ENCODE measurements around the gene ZSCAN22. TPM values are rescaled to one million over a fixed set of nuclear protein-coding genes. Genes with fewer than 3 reads are reported as not detected.

Gene ZSCAN22
- total and polyA plus RNA-seq, 2 experiments from 2014 or later = 2.0 to 2.2 TPM

GRCh38 chr19:58326501-58326913 is 287 bp upstream of the ZSCAN22 start:
- no peak overlapping the region for H2AFZ ChIP-seq
- no peaks in the 10 kb centered on the region for H4K20me1 ChIP-seq (ENCODE audit: insufficient read depth, poor library complexity, severe bottlenecking)
- peak overlapping the region; percentile 14 for H3K27ac ChIP-seq
- H3K4me1 ChIP-seq (ENCODE audit: insufficient read depth) = peaks cover 12% of the 10 kb centered on the region
- H3K9me2 ChIP-seq (replicated peaks; ENCODE audit: insufficient read depth) = no peaks in the 10 kb centered on the region
- TF ChIP-seq EZH2 (IDR thresholded peaks at IDR 0.05; ENCODE audit: borderline replicate concordance) = no peak
- no peak for TF ChIP-seq CTCF (IDR thresholded peaks at IDR 0.05; ENCODE audit: poor library complexity)
- TF ChIP-seq EZH2phosphoT487 (IDR thresholded peaks at IDR 0.05; ENCODE audit: low read depth, severe bottlenecking, unreplicated experiment) = no peak
- no peaks in the 10 kb centered on the region for H3K9me3 ChIP-seq (ENCODE audit: low read depth)
- no peak for DNase-seq (ENCODE audit: low spot score)
- no peaks in the 10 kb centered on the region for H3K27me3 ChIP-seq
- H3K79me2 ChIP-seq = peaks cover 56% of the 10 kb centered on the region
- no peaks in the 10 kb centered on the region for H3K36me3 ChIP-seq (replicated peaks; ENCODE audit: insufficient read depth, low read depth)
- peak overlapping the region; percentile 21 for H3K4me3 ChIP-seq
- 13% methylated on average over 9 of the region's 9 CpGs for WGBS (ENCODE audit: low lambda C conversion rate, missing lambda C conversion rate)
- peak overlapping the region; percentile 81 for H3K4me2 ChIP-seq

- no peak for DNase-seq (ENCODE audit: low spot score)
- Histone ChIP-seq H3K36me3 (replicated peaks; ENCODE audit: insufficient read depth, low read depth) (no peaks in the 10 kb centered on the region), H3K4me2 (no peak overlapping the region), H4K20me1 (ENCODE audit: insufficient read depth, poor library complexity, severe bottlenecking) (no peaks in the 10 kb centered on the region), H3K9me3 (ENCODE audit: low read depth) (no peaks in the 10 kb centered on the region), H3K9me2 (replicated peaks; ENCODE audit: insufficient read depth) (no peaks in the 10 kb centered on the region), H3K4me1 (ENCODE audit: insufficient read depth) (peaks cover 12% of the 10 kb centered on the region), H3K27ac (no peak overlapping the region), H3K27me3 (no peaks in the 10 kb centered on the region), H3K79me2 (peaks cover 48% of the 10 kb centered on the region), H3K4me3 (no peak overlapping the region), H2AFZ (no peak overlapping the region)
- TF ChIP-seq EZH2 (IDR thresholded peaks at IDR 0.05; ENCODE audit: borderline replicate concordance) = no peak
- TF ChIP-seq CTCF (IDR thresholded peaks at IDR 0.05; ENCODE audit: poor library complexity) = no peak
- TF ChIP-seq EZH2phosphoT487 (IDR thresholded peaks at IDR 0.05; ENCODE audit: low read depth, severe bottlenecking, unreplicated experiment) = no peak
- 40% methylated on average over 10 of the region's 10 CpGs for WGBS (ENCODE audit: low lambda C conversion rate, missing lambda C conversion rate)
Observed at GRCh38 chr19:58328999-58329398, 2.2 kb downstream of the ZSCAN22 start.

- Histone ChIP-seq H3K4me2 (no peak overlapping the region), H3K27ac (no peak overlapping the region), H3K36me3 (replicated peaks; ENCODE audit: insufficient read depth, low read depth) (no peaks in the 10 kb centered on the region), H3K79me2 (peaks cover 33% of the 10 kb centered on the region), H3K27me3 (no peaks in the 10 kb centered on the region), H3K9me3 (ENCODE audit: low read depth) (no peaks in the 10 kb centered on the region), H3K9me2 (replicated peaks; ENCODE audit: insufficient read depth) (no peaks in the 10 kb centered on the region), H4K20me1 (ENCODE audit: insufficient read depth, poor library complexity, severe bottlenecking) (no peaks in the 10 kb centered on the region), H3K4me1 (ENCODE audit: insufficient read depth) (peaks cover 12% of the 10 kb centered on the region), H2AFZ (no peak overlapping the region), H3K4me3 (no peak overlapping the region)
- TF ChIP-seq CTCF (IDR thresholded peaks at IDR 0.05; ENCODE audit: poor library complexity) = no peak
- no peak for TF ChIP-seq EZH2 (IDR thresholded peaks at IDR 0.05; ENCODE audit: borderline replicate concordance)
- TF ChIP-seq EZH2phosphoT487 (IDR thresholded peaks at IDR 0.05; ENCODE audit: low read depth, severe bottlenecking, unreplicated experiment) = no peak
- WGBS (ENCODE audit: low lambda C conversion rate, missing lambda C conversion rate) = 85% methylated on average over 4 of the region's 4 CpGs
- peak; percentile 31 for DNase-seq (ENCODE audit: low spot score)
Observed at GRCh38 chr19:58330458-58330857, 3.7 kb downstream of the ZSCAN22 start.

- H3K27me3 ChIP-seq = no peaks in the 10 kb centered on the region
- DNase-seq (ENCODE audit: low spot score) = no peak
- H2AFZ ChIP-seq = no peak overlapping the region
- TF ChIP-seq EZH2phosphoT487 (IDR thresholded peaks at IDR 0.05; ENCODE audit: low read depth, severe bottlenecking, unreplicated experiment) = no peak
- TF ChIP-seq CTCF (IDR thresholded peaks at IDR 0.05; ENCODE audit: poor library complexity) = no peak
- TF ChIP-seq EZH2 (IDR thresholded peaks at IDR 0.05; ENCODE audit: borderline replicate concordance) = no peak
- no peak overlapping the region for H3K27ac ChIP-seq
- WGBS (ENCODE audit: low lambda C conversion rate, missing lambda C conversion rate) = 94% methylated on average over 1 of the region's 1 CpG
- H3K36me3 ChIP-seq (replicated peaks; ENCODE audit: insufficient read depth, low read depth) = no peaks in the 10 kb centered on the region
- no peaks in the 10 kb centered on the region for H4K20me1 ChIP-seq (ENCODE audit: insufficient read depth, poor library complexity, severe bottlenecking)
- H3K9me3 ChIP-seq (ENCODE audit: low read depth) = no peaks in the 10 kb centered on the region
- peaks cover 21% of the 10 kb centered on the region for H3K79me2 ChIP-seq
- H3K4me2 ChIP-seq = no peak overlapping the region
- peaks cover 6% of the 10 kb centered on the region for H3K4me1 ChIP-seq (ENCODE audit: insufficient read depth)
- H3K9me2 ChIP-seq (replicated peaks; ENCODE audit: insufficient read depth) = no peaks in the 10 kb centered on the region
- H3K4me3 ChIP-seq = no peak overlapping the region
Observed at GRCh38 chr19:58332697-58333096, 5.9 kb downstream of the ZSCAN22 start.

All from hepatocyte (in vitro differentiated cells).